HL-60 (cell line): ENCODE measurements around the gene RAD1.

ENCODE experiments used
- DNase-seq, 2 experiments: peaks; one replicate each; pipeline ENCODE4 v3.0.0-alpha.2; 2010 to 2020; ENCODE audit warnings: low read depth in 1 of 2, low spot score in 1 of 2
- H3K27ac ChIP-seq: fragments of 250-450 bp; sonication (Bioruptor Pico); replicated peaks from 2 replicates; pipeline ENCODE4 v1.5.1; 2020; ENCODE audit warnings: mild to moderate bottlenecking, moderate library complexity
- H3K27me3 ChIP-seq: fragments of 250-450 bp; sonication (Bioruptor Pico); 2 replicates; pipeline ENCODE4 v1.5.1; 2021; ENCODE audit warnings: mild to moderate bottlenecking, moderate library complexity; ENCODE audit not compliant: insufficient read depth, poor library complexity, severe bottlenecking
- H3K4me3 ChIP-seq: replicated peaks from 2 replicates; pipeline ENCODE4 v1.5.1; 2011; ENCODE audit warnings: mild to moderate bottlenecking, control low read depth, low read length; ENCODE audit not compliant: insufficient read depth
- CTCF ChIP-seq: IDR thresholded peaks from one replicate; pipeline ENCODE4 v1.5.1; 2011; ENCODE audit warnings: low read length, control low read depth, inconsistent platforms; ENCODE audit not compliant: insufficient read depth
- GABPA ChIP-seq: IDR thresholded peaks from 2 replicates; pipeline ENCODE4 v1.6.1; 2012; ENCODE audit warnings: low read depth
- POLR2AphosphoS5 ChIP-seq: IDR thresholded peaks from 2 replicates; pipeline ENCODE4 v1.6.1; 2012; ENCODE audit warnings: low read depth
- REST ChIP-seq: IDR thresholded peaks from 2 replicates; pipeline ENCODE4 v1.6.1; 2012; ENCODE audit warnings: low read depth; ENCODE audit not compliant: insufficient replicate concordance
- SPI1 ChIP-seq: IDR thresholded peaks from 2 replicates; pipeline ENCODE4 v1.6.1; 2012; ENCODE audit warnings: low read depth, mild to moderate bottlenecking, borderline replicate concordance

The RAD1 gene

GRCh38 chr5:34914671-34915138 is 599 bp downstream of the RAD1 start:
- Histone ChIP-seq H3K27me3 (no peaks in the 10 kb centered on the region), H3K4me3 (peak overlapping the region; percentile 75), H3K27ac (peak overlapping the region; percentile 93)
- peak in 1 of 2 experiments; percentile 23 for DNase-seq
- TF ChIP-seq POLR2AphosphoS5, result no peak

GRCh38 chr5:34913072-34913471 is 2.2 kb downstream of the RAD1 start:
- DNase-seq, result no peak
- no peaks in the 10 kb centered on the region for H3K27me3 ChIP-seq
- peak overlapping the region; percentile 22; the same call in 1 of the 2 replicates for H3K27ac ChIP-seq
- no peak overlapping the region for H3K4me3 ChIP-seq
- no peak for TF ChIP-seq SPI1
- no peak for TF ChIP-seq REST

- no peak overlapping the region for H3K27ac ChIP-seq
- TF ChIP-seq POLR2AphosphoS5 (no peak), REST (no peak), CTCF (no peak), SPI1 (no peak), GABPA (no peak)
- no peaks in the 10 kb centered on the region for H3K27me3 ChIP-seq
- DNase-seq, result no peak
- H3K4me3 ChIP-seq, result no peak overlapping the region
Observed at GRCh38 chr5:34905564-34905963, 9.7 kb downstream of the RAD1 start.

GRCh38 chr5:34903260-34903659 is 12.0 kb downstream of the RAD1 start:
- H3K4me3 ChIP-seq, result no peak overlapping the region
- no peaks in the 10 kb centered on the region for H3K27me3 ChIP-seq
- H3K27ac ChIP-seq, result no peak overlapping the region
- no peak for DNase-seq
- no peak for TF ChIP-seq CTCF
- TF ChIP-seq SPI1, result no peak
- no peak for TF ChIP-seq REST
- no peak for TF ChIP-seq POLR2AphosphoS5
- no peak for TF ChIP-seq GABPA
